Right renal cortex interstitium (tissue), 3 donors: ENCODE data around the gene DVL2. TPM values are rescaled to one million over a fixed set of nuclear protein-coding genes. Genes with fewer than 3 reads are reported as not detected.

Experiments
- DNase-seq, 3 donors: peaks; one replicate each; pipeline ENCODE4 v3.0.0-alpha.2; 2013; ENCODE audit warnings: low read depth in 3 of 3, low spot score in 2 of 3
- polyA plus RNA-seq, 3 donors: library from polyadenylated mRNA; unstranded; fragments of 120-200 nt; gene quantifications; one replicate each; pipeline ENCODE4 v1.2.1, GENCODE V29; 2013; ENCODE audit not compliant: insufficient read length in 3 of 3

Gene DVL2
- polyA plus RNA-seq, 3 donors, result 44.4 to 52.4 (median 44.8) TPM

DNA sequence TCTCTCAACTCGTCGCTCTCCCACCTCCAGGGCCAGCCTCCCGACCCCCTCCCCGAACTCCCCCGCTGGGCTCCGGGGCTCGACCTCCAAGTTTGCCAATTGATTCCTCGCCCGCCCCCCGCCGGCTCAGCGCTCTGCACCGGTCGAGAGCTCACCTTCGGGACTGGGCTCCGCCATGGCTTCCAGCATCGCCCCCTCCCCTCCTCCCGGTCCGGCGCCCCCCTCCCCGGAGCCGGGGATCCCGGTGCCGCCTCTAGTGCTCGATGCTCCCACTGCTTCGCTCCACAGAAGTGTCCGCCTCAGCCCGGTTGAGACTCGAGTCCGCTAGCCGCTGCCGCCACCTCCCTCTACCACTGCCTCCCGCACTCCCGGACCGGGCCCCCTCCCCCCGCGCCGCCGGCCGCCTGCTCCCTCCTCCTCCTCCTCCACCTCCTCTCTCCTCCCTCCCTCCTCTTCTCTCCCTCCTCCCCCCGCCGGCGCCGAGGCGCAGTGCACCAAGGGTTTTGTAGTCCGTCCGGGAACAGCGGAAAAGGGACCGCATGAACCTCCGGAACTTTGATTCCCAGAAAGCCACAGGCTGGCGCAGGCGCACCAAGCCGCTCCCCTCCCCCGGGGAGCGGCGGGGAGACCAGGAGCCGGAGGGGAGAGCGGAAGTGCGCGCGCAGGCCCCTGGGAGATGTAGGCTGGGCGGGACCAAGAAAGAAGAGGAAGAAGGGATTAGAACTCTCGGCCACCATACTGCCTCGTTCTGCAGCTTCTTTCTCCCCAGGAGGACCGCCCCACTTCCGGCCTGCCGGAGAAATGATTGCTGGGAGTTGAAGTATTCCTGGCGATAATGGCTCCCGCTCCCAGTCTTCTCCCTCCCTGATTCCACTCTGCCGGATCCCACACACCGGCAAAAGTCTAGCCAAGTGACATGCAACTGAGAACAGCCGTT, 5.0 kb upstream of the DVL2 start, which contains the start of gene PHF23:
PHF23 (minus strand) TSS at position 367 of the 937 bp plus-strand sequence; CDS start at position 189, 178 bp downstream.
- peak; percentile 99 for DNase-seq

DNA sequence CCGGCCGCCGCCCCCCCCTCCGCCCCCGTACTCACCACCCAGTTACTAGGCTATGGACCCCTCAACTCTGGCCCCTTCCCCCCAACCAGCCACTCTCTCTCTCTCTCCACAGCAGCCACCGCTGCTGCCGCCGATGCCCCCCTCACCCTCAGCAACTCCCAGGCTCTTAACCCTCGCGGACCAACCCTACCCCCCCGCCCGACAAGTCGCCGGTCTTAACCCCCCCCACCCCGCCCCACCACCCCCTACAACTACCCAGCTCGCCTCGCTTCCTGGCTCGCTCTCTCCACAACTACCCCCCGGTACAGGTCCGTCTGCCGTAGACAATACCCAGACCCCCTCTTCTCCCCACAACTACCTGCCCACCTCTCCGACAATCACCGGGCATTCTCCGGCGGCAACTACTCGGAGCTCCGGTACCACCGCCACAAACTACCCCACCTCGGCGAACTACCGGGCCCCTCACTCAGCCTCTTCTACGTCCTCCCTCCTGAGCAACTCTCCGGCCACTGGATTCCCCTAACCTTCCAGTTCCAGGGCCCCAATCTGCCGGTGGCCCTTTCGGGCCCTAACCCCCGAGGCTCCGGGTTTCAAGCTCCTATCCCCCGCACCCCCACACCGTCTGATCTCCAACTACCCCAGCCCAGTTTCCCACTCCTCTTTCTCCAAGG, 4.2 kb upstream of the DVL2 start:
- DNase-seq, result no peak

DNA sequence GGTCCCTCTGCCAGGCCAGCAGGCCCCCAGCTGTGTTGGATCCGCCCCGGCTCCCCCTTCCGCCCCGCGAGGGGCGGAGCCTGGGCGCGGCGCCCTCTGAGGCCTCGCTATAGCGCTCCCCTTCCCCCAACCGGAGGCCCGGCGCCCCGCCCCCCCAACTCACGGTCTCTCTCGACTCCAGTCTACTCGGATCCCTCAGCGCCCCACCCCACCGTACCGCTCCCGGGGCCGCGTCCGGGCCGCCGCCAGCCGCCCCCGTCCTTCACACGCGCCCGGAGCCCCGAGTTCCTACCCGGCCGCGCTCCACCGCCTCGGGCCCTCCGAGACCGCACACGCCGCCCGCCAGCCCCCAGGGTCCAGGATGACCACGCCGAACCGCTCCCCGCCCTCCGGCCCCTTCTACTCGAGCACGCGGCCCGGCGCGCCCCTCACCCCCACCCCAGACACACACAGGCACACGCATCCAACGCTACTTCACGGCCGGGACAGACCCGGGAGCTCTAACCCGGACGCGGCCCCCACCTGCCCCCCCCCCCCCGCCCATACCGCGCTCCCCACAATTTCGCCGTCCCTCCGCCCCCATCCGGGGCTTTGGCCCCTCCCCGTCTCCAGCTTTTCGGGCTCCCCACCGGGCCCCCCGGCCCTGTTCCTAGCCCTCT, 3.6 kb upstream of the DVL2 start:
- no peak for DNase-seq

DNA sequence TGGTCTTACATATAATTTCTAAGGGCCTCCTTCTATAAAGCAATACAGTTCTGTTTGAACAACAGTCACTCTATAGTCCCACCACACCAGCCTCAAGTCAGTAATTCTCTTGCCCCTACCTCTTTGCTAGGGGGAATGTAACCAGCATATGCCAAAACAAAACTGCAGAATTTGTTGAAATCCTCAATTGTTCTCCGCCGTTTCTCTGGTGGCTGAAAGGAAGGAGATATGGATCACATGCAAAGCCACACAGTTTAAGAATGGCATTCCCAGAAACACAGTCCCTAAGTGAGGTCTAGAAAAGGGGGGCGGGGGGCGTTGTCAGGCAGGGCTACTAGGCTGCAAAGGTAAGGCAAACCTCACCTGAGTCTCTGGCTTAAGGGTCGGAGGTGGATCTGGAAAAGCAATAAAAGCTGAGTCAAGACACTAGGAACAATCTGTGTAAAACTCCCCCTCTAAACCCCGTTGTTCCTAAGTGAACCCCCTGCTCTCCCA, 3.0 kb upstream of the DVL2 start:
- no peak for DNase-seq

DNA sequence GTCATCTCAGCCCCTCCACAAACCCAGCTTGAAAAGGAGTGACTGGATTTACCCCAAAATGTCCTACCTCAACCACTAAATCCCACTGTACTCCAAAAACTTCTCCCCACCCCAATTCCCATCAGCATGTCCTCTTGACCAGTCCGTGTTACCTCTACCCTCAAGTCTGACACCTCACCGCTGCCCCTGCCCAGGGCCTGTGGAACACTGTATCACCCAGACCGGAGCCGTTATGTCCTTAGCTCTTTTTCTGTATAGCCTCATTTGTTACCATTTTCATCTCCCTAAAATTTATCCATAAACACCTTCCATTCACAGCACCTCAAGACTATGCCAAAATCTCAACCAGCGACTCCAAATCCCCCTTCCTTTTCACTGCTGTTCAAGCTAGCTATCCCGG, 2.5 kb upstream of the DVL2 start:
- no peak for DNase-seq

DNA sequence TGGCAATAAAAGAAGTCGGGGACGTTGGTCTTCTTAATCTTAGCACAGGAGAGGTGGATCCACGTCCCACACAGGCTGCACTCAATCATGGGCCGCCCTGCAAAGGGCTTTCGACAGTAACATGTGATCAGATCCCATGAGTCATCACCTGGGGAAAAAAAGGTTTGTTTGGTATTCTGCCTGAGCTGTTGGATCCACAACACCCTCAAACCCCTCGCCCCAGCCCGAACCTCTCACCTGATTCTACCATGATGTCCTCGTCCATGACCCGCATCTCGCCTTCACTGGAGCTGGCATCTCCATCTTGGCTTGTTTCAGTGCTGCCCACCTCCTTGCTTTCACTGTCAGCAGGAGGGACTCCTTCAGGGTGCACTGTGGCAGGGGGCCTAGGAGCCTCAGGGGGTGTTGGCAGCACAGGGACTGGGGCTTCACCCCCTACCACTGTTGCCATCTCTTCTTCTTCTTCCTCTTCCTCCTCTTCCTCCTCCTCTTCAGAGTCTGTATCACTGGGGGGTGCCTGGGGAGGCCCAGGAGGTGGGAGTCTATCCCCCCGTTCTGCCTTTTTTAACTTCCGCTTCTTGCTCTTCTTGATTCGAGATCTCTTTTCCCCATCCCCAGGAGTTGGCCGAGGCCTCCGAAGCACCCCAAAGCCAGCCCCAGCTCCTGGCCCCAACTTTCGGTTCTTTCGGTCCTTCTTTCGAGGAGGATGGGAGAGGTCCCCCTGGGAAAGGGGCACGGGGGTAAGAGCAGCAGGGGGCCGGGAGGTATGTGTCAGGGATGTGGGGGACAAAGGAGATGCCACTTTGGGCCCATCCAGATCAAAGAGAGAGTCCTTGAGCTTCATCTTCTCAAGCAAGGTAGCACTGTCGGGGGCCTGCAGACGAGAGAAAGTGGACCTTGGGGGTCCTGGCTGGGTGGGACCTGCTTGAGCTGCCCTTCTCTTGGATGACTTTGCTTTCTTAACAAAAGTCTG, 1.7 kb upstream of the DVL2 start:
- no peak for DNase-seq

DNA sequence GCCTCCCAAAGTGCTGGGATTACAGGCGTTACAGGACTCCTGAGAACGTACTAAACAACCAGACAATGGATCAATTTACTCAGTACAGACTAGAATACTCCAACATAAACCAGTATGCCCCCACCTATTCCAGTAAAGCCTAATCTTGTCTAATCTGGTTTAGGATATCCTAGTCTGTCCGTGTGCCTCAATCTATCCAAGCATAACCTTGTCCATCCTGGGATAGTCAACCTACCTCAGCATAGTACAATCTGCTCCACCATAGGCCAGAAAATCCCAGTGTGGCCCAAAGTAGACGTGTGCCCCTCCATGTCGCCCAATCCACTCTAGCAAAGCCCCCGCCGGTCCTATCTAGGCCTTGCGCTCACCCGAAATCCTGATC, 625 bp downstream of the DVL2 start:
- DNase-seq, result no peak

DNA sequence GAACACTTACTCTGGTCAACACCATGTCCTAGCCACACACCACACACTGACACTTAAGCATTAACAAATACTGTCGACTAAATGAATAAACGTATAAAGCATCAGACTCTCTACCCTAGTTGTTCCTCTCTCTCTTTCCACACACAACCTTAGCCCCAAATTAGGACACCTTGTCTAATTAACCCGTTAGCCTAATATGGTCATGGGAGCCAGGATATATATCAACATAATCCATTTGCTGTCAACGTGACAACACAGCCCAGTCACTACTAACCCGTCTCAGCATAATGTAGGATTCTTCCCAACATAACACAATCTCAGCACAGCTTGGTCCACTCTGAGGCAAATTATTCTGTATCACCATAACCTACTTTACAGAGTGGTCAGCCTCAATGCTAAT, 2.2 kb downstream of the DVL2 start:
- no peak for DNase-seq

DNA sequence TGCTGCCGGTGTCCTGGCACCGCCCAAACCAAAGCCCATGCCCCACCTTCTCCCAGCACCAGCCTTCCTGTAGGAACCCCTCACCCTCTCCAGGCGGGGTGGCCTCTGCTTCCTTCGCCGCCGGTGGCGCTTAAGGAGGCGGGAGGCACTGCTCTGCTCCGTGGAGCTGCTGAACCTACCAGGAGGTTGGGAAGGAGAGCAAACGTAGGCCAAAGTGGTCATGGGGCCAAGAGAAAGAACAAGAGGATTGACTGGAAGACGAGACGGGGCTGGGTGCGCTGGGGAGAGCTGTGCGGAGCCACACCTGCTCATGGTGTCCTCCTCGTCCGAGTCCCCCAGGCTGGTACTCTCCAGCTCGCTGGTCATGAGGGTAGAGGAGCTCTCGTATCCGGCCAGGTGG, 4.8 kb downstream of the DVL2 start:
- no peak for DNase-seq

DNA sequence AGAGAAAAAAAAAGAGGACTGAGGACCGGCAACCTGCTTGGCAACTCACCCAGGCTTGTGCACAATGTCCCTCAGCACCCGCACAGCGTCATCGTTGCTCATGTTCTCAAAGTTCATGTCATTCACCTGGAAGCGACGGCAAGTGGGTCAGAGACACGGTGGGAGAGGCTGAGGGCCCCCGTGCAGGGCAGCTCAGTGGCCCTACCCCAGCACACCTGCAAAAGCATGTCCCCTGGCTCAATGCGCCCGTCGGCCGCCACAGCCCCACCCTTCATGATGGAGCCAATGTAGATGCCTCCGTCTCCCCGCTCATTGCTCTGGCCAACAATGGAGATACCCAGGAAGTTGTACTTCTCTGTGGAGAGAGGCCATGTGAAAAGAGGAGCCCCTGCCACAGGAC, 5.4 kb downstream of the DVL2 start:
- no peak for DNase-seq

DNA sequence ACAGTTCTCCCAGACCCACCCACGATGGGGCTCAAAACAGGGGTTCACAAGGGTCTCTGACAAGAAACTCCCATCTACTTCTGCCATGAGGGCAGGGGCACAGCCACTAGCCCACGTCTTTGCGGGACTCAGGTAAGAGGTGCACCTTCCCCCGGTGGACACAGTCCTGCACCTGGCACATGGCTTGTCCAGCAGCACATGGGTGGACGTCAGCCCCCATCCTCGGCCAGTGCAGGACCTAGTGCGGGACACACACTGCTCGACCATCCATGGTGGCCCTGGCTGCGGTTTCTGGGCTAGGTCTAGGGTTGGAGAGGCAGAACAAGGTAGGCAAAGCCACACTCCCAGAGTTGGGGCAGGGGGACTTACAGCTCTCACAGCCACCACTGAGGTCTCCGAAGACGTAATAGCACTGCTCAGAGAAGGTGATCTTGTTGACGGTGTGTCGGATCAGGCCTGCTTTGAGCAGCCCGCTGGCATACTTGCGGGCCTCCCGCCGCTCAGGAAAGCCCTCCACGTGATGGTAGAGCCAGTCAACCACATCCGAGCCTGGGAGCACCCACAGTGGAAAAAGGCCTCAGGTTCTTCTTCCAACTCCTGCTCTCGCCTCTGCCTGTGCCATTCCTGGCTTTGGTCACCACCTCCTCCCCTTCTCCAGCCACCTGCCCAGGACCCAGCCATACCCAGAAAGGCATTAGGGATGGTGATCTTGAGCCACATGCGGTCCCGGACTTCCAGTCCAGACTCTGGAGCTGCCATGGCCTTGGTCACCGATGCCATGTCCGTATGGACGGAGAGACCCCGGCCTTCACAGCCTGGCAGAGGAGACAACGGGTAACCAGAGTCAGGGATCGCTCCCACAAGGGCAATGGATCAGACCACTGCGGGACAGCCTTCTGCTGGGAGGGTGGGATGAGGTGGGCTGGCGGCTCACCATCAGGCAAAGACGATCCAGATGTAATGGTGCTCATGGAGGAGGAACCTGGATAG, 7.3 kb downstream of the DVL2 start:
- no peak for DNase-seq

DNA sequence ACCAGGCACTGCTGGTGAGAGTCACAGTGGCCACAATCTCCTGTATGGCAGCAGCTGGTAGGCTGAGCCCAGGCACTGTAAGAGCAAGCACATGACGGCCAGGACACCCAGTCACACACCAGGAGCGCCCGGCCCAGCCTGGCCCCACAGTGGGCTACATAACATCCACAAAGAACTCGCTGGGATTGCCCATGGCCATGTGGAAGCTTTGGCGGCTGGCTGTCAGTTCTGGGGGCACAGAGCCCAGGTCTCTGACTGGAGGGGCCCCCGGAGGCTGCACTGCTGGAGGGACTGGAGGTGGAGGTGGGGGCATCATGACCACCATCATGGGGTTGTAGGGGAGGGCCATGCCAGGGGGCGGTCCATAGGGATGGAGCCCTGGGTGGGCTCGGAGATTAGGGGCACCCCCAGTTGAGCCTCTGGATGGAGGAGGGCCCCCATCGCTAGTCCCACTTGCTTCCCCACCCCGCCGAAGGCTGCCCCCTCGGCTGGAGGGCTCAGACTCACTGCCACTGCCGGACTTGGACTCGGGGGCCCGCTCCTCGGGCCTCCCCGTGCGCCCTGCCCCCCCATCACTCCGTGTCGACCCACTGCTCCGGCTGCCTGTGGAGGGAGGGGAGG, 8.5 kb downstream of the DVL2 start:
- DNase-seq, result no peak

DNA sequence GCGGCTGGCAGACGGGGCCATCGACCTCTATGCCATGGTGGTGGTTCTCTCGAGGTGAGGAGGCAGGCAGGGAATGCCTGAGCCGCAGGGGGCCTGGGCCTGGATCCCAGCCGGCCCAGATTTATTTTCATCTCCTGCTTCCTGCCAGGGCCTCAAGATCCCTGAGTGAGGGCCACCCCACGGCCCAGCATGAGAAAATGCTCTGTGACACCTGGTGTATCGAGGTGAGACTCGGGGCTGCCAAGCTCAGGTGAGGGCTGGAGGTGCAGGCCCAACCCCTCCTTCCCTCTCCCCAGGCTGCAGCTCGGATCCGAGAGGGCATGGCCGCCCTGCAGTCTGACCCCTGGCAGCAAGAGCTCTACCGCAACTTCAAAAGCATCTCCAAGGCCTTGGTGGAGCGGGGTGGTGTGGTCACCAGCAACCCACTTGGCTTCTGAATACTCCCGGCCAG, 9.6 kb downstream of the DVL2 start:
- DNase-seq, result no peak

DNA sequence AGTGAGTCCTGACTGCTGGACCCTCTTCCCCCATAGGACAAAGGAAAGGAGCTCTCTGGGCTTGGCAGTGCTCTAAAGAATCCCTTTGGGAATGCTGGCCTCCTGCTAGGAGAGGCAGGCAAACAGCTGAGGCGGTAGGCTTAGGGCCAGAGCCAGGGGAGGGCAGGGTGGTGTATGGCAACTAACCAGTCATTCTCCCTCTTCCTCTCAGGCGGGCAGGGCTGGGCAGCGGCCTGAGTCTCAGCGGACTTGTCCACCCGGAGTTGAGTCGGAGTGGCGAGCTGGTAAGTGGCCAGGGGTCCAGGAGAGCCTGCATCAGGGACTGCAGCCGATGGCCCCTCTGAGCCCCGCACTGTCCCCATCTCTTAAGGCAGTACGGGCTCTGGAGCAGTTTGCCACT, 10.2 kb downstream of the DVL2 start:
- no peak for DNase-seq

DNA sequence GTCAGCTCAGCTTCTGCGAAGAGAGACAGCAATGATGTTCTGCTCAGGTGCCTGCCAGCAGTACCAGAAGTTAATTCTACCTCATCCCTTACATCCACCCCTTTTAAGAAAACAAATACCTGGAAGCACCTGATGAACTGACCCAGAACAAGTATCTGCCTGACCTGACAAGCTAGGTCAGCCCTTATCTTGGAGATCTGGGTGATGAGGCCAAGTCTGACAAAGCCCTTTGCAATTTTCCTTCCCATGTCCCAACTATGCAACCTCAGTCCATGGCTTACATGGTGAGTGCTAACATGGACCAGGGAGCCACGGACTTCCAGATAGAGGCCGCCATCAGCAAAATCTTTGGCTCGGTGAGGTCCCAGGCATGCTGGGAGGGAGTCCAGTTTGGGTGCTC, 10.9 kb downstream of the DVL2 start:
- DNase-seq, result no peak

DNA sequence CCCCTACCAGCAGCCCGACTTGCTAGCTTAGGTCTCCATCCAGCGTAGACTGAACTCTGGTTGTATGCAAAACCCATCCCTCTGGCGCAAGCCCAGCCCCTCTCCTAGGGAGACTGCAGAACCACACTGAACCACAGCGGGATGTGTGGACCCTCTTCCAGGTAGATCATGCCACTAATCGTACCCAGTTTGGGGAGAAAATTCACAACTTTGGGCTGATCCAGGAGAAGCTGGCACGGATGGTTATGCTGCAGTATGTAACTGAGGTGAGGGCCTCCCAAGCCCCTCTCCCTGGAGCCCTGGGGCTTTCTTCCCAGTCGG, 11.4 kb downstream of the DVL2 start:
- DNase-seq, result no peak

DNA sequence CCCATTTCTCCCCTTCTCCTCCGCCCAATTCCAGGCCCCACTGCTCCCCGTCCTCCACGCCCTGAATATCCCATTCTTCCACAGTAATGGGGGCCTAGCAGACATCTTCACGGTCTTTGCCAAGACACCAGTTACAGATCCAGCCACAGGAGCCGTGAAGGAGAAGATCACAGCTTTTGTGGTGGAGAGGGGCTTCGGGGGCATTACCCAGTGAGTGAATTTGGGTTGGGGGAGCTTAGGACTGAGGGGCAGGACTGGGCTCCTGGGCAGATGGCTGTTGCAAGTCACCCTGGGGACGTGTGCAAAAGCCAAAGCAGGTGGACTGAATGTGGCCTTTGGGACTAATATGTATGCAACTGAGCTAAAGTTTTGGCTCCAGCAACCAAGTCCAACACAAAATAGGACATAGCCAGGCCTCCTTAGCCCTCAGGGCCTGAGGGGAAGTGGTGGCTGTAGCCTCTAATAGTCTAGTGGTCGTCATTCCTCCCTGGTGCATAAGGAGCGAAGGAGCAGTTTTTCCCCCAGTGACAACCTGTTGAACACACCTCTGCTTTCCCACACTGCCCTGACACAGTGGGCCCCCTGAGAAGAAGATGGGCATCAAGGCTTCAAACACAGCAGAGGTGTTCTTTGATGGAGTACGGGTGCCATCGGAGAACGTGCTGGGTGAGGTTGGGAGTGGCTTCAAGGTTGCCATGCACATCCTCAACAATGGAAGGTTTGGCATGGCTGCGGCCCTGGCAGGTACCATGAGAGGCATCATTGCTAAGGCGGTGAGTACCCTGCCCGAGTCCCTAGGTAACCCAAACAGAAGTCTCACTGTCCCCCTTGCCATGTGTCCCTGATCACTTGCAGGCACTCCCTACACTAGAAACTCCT, 12.0 kb downstream of the DVL2 start:
- DNase-seq, result no peak
